ENCODE data around the gene HAAO.

DNA sequence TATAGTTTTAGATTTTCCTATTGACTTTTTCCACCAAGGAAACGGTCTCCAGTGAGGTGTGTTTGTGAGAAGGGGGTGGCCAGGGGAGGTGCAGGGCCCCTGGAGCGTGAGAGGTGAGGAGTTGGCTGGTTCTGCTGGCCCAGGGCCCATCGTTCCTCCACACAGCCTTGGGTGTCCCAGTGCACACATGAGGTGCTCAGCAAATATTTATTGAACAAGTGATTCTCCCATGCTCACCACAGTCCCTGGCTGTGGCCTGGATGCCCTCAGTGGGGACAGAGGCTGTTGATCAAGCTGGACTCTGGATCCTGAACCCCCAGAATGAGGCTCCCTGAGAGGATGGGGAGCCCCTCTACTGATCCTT lies 5.0 kb downstream of the HAAO start:
- TF ChIP-seq CTCF (IDR thresholded peaks at IDR 0.05; ENCODE audit: low read depth, low read length) (no peak), EZH2phosphoT487 (IDR thresholded peaks at IDR 0.05; ENCODE audit: low read depth) (no peak)
